OCI-LY7 (cell line): Measurements from ENCODE around the gene RASAL2.

ENCODE experiments used
- EZH2phosphoT487 ChIP-seq: fragments of 200-600 bp; sonication (generic); IDR thresholded peaks from 2 replicates; pipeline ENCODE4 v1.6.1; 2018; ENCODE audit warnings: low read depth, borderline replicate concordance, mild to moderate bottlenecking, mixed run types, antibody characterized with exemption, low read length, moderate library complexity, mixed read lengths
- TF ChIP-seq, protein P1 (sequence below): fragments of 200-600 bp; sonication (generic); conservative IDR thresholded peaks from 2 replicates; pipeline ENCODE4 v1.5.1; 2014; ENCODE audit warnings: mild to moderate bottlenecking, antibody characterized with exemption, low read length, moderate library complexity, mixed read lengths

GRCh38 chr1:178060789-178061556 is 32.9 kb upstream of the RASAL2 start:
- TF ChIP-seq, protein P1, sequence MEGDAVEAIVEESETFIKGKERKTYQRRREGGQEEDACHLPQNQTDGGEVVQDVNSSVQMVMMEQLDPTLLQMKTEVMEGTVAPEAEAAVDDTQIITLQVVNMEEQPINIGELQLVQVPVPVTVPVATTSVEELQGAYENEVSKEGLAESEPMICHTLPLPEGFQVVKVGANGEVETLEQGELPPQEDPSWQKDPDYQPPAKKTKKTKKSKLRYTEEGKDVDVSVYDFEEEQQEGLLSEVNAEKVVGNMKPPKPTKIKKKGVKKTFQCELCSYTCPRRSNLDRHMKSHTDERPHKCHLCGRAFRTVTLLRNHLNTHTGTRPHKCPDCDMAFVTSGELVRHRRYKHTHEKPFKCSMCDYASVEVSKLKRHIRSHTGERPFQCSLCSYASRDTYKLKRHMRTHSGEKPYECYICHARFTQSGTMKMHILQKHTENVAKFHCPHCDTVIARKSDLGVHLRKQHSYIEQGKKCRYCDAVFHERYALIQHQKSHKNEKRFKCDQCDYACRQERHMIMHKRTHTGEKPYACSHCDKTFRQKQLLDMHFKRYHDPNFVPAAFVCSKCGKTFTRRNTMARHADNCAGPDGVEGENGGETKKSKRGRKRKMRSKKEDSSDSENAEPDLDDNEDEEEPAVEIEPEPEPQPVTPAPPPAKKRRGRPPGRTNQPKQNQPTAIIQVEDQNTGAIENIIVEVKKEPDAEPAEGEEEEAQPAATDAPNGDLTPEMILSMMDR, result no peak
- no peak for TF ChIP-seq EZH2phosphoT487
